Measurements from ENCODE around the gene RPS15.
A peak's percentile ranks its signal among the peaks of the same experiment; 100 is the strongest.

Gene RPS15

GRCh38 chr19:1438035-1438932, at the start of gene RPS15:
TSS of gene RPS15 (plus strand) at chr19:1438396. CDS start at chr19:1438426, 30 bp downstream.
- DNase-seq (ENCODE audit: low read depth): peak; percentile 89

GRCh38 chr19:1388637-1389026, 49.6 kb upstream of the RPS15 start:
- DNase-seq (ENCODE audit: low read depth): no peak

- DNase-seq (ENCODE audit: low read depth): no peak
These were observed 48.9 kb upstream of the RPS15 start for GRCh38 chr19:1389033-1389940.

- DNase-seq (ENCODE audit: low read depth): no peak
These were observed 47.2 kb upstream of the RPS15 start for GRCh38 chr19:1390890-1391423.

GRCh38 chr19:1392407-1392806, 45.8 kb upstream of the RPS15 start:
- DNase-seq (ENCODE audit: low read depth): no peak

GRCh38 chr19:1392939-1393530, 45.2 kb upstream of the RPS15 start:
- DNase-seq (ENCODE audit: low read depth): no peak

GRCh38 chr19:1393841-1394240, 44.4 kb upstream of the RPS15 start:
- DNase-seq (ENCODE audit: low read depth): no peak

- no peak for DNase-seq (ENCODE audit: low read depth)
These were observed 43.7 kb upstream of the RPS15 start for GRCh38 chr19:1394252-1395193.

- no peak for DNase-seq (ENCODE audit: low read depth)
These were observed 42.8 kb upstream of the RPS15 start for GRCh38 chr19:1395194-1396018.

- no peak for DNase-seq (ENCODE audit: low read depth)
These were observed 42.0 kb upstream of the RPS15 start for GRCh38 chr19:1396019-1396767.

- no peak for DNase-seq (ENCODE audit: low read depth)
These were observed 41.2 kb upstream of the RPS15 start for GRCh38 chr19:1396768-1397679.

GRCh38 chr19:1397838-1398237, 40.4 kb upstream of the RPS15 start:
- no peak for DNase-seq (ENCODE audit: low read depth)

- DNase-seq (ENCODE audit: low read depth): no peak
These were observed 39.1 kb upstream of the RPS15 start for GRCh38 chr19:1399079-1399478.

- no peak for DNase-seq (ENCODE audit: low read depth)
These were observed 38.5 kb upstream of the RPS15 start for GRCh38 chr19:1399745-1400144.

- DNase-seq (ENCODE audit: low read depth): no peak
These were observed 37.7 kb upstream of the RPS15 start for GRCh38 chr19:1400281-1401137.

- no peak for DNase-seq (ENCODE audit: low read depth)
These were observed 36.9 kb upstream of the RPS15 start, which contains the start of gene GAMT for GRCh38 chr19:1401138-1401888. TSS of gene GAMT (minus strand) at chr19:1401542. CDS start at chr19:1401476, 66 bp downstream.

GRCh38 chr19:1401889-1402217, 36.3 kb upstream of the RPS15 start:
- DNase-seq (ENCODE audit: low read depth): no peak

Measured in fibroblast of the conjunctiva (primary cell).